COR-L47 (cell line): ENCODE data around the gene ZNF22.

Source experiments
- DNase-seq: peaks from one replicate; lab custom pipeline; 2025; lab: John Stamatoyannopoulos, UW

Gene ZNF22

DNA sequence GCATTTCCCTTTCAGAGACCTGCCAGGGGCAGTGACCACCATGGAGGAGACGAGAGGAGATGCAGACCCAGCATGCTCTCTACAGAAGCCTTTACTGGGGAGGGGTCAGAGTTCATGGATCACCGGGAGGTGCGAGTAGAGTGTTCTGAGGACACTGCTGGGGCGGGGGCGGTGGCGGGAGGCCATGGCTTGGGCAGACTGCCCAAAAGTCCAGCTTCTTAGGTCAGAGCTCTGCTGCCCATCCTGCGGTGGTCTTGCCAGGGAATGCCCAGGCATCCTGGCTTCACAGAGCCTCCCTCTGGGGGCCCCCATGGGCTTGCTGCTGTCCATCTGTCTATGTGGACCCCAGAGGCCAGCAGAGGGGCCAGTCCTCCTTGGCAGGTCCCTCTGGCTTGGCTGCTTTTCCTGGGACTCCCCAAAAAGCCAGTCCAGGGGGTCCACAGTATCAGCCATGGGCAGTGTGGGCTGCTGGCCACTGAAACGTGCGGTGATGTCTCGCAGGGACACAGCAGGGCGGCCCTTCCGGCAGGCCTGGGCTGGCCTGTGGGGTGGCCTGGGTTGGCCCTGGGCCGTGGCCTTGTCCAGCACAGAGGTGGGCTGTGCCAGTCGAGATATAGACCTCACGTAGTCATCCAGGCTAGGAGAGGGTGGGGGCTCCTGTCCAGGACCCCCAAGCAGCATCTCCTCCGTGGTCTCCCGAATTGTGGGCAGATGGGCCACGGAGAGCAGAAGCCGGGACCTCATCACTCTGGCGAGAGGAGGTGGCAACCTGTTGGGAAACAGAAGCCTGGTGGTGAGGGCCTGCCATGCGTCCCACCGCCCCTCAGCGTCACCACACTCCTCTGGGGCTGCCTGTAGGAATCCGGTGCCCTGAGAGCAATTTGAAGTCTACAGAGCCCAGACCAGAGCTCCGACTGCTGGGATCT lies 23.2 kb upstream of the ZNF22 start:
- DNase-seq = no peak

DNA sequence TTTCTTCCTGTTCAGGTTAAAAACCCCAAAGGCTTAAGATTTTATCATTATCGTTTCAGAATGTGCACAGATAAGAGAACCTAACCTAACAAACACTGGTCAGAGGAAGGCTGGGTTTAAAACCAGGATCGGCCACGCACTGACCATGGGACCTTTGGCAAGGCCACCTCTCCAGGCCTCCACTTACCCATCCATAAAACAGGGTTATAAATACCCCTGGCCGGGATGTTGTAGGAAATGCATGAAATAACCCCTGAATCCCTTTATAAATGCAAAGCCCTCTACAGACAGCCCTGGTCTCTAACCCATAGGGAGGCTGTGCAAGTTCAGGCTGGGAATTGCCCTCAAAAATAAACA lies 22.5 kb upstream of the ZNF22 start:
- DNase-seq = no peak

DNA sequence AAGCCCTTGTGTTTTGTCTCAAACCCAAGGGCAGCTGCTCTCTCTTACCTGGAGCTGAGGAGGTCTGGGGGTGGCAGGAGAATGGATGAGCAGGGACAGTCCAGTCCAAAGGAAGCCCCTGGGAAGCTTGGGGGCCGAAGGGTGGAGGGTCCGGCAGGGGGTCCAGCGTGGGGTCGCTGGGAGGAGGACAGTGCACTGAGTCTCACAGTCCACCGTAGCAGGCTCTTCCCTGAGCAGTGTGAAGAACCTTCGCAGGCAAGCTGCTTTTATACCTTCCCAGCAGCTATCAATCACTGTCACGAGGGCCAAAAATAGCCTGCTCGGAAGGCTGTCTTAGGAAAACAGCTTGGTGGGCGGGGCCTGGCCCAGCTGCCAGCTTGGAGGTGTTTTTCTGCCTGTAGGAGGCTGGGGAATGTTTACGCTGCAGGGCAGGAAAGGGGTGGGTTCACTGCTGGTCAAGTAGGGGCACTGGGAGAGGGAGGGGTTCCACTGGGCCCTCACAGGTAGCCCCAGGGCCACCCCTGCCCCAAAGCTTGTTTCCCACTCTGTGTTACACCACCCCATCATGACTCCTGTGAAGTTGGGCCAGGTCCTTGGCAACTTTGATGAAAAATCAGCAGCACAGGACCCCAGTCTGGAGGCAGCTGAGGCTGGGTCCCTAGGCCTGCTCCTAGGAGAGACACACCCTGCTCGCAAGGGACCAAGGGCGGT lies 22.0 kb upstream of the ZNF22 start, which contains the start of gene DEPP1:
Gene DEPP1, minus strand, starts transcription at position 240 of the 711 bp plus-strand sequence. CDS start 779 bp downstream, outside the sequence.
- DNase-seq = peak; percentile 85

DNA sequence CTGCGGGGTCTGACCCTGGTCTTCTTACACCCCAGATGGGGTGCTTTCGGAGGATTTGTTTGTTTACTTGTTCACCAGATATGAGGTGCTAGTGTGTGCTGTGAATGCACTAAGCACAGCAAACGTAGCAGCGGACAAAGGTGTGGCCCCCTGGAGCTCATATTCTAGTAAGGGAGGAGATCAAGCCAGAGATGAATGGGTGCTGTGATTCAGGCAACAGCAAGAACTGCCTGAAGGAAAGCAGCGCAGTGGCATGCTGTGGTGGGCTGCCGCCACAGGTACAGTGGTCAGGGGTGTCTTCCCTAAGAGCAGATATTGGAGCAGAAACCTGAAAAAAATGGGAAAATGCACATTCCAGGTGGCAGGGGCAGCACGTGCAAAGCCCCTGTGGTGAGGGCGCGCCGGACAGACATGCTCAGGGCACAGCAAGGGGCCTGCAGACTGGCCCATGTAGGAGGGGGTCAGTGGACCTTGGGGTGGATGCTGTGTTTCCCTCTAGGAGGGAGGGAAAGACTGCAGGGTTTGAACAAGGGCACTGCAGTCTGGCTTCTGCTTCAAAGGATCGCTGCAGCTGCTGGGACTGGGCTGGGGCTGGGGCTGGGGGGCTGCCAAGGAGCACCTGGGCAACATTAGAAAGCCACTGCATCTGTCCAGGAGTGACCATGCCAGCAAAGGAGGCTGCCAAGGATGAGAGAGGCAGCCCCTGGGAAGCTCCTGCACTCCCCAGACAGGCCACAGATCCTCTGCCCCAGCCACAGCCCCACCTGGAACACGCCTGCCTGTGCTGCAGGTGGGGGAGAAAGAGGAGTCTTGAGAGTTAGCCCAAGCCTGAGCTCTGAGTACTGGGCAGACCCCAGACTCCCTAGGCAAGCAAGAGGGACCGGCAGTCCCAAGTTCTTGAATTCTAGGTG lies 21.2 kb upstream of the ZNF22 start:
- no peak for DNase-seq

DNA sequence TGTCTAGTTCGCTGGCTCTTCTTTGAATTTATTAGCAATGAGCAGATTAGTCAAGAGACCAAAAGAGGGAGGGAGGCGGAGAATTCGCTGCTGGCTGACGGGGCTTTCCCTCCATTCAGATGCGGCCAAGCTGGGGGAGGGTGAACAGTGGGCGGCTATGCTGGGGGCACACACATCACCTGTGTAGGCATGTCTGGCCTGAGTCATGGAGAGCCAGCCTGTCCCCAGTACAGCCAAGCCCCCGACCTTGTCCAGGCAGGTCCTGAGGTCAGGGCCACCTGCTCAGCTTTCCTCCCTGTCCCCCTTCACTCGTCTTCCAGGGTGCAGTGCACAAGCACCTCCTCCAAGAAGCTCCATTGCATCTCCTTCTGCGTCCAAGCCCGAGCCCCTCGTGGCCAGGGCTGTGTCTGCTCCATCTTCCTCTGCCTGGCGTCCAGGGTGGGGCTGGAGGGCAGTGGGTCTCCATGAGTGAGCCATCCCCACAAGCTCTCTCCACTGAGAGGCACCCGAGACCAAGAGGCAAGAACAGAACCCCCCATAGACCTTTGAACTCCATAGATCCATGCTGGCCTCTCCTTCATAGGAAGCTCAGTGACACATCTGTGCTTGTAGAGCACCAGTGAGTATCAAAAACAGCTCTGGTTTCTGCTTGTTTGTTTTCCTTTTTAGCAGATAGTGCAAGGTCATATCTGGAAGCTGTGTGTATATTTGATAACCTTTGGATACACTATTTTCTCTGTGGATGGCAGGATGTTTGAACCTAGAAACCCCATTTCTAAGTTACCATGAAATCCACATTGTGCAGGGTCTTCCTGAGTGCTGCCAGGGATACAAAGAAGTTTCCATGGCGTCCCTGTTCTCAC lies 20.2 kb upstream of the ZNF22 start:
- no peak for DNase-seq

DNA sequence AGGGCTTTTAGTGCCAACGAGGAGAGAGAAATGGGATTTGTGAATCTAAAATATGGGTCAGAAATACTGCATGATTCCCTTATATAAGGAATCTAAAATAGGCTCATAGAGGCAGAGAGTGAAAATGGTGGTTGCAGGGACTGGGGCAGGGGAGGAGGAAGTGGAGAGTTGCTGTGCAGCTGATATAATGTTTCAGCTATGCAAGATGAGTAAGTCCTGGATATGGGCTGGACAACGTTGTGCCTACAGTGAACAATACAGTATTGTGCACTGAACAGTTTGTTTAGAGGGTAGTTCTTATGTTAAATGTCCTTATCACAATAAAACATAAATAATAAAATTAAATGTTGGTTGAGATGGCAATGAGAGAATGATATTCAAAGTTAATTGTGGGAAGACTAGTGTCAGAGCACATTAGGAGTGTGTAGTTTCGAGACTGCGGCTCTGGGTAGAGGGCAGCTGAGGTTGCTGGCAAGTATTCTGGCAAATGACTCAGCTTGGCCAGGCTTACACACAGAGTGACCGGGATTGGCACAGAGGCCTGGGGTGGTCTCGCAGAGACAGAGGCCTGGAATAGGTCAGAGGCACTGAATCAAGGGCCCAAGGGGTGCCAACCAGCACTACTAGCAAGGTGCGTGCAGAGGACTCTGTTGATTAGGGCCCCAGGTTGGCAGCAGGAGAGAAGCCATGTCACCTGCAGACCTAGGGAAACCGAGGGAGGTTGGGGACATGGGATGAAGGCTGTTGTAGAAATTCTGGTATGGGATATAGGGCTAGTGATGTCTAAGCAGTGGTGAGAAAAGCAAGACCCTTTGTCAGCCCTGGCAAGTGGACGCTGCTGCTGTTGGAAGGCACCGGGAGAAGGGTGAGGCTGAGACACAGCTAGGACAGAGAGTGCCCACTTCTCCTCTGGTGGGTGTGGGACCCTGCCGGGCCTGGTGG lies 19.3 kb upstream of the ZNF22 start:
- no peak for DNase-seq

DNA sequence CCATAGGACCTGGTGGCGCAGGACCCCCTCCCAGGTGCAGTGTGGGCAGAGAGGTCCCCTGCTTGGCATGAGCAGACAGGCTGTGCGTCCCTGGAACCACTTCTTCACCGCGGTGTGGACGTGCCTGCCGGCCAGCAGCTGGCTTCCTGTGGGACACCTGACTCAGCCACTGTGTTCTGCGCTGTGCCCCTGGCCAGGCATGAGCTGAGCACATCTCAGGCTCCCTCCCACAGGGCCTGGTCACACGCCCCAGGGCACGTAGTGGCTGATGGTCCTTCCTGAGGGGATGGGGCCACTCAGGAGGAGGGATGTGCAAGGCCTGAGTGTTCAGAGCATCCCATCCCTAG lies 18.6 kb upstream of the ZNF22 start:
- no peak for DNase-seq

DNA sequence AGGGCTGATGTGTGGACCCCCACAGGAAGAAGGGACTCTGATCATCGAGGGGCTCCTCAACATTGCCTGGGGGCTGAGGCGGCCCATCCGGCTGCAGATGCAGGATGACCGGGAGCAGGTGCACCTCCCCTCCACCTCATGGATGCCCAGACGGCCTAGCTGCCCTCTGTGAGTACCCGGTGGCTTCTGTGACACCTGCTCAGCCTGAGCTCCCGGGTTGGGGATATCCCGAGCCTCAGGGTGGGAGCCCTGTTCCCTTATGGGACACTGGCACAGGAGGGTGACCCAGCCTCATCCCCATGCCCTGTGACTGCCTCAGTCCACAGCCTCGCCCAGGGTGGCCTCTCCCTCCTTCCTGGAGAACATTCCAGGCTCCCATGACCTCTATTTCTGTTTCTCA lies 18.2 kb upstream of the ZNF22 start:
- DNase-seq = no peak

DNA sequence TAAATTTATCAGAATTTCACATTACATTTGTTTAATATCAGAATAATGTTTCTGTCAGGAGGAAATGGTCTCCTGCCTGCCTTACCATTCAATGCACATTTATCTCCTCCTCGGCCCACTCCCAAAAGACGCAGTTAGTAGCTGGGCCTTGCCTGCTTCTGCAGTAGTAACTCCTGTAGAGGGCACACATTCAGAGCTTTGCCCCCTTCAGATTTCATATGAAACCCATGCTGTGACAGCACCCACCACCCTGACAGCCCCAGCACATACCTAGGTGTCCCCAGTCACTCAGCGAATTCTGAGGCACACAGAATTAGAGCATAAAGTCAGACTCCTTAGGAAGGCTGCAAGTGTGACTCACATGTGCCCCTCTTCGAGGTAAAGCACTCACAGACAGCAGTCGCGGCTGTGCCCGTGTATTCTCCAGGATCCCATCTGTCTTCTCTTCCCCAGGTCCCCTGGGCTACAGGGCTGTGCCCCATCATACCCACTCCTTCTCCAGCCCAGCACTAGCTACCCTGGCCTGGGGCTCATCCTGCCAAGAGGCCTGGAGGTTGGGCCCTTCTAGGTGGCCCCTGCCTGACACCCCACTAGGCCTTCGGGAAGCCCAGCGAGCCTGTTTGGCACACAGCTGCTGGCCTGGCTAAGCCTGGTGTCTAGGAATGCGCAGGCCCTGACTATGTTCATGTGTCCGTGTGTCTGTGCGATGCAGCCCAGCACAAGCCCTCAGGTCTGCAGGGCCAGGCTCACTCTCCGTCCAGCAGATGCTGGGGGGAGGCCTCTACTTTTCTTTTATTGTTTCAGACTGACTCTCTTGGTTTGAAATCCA lies 17.4 kb upstream of the ZNF22 start:
- no peak for DNase-seq

DNA sequence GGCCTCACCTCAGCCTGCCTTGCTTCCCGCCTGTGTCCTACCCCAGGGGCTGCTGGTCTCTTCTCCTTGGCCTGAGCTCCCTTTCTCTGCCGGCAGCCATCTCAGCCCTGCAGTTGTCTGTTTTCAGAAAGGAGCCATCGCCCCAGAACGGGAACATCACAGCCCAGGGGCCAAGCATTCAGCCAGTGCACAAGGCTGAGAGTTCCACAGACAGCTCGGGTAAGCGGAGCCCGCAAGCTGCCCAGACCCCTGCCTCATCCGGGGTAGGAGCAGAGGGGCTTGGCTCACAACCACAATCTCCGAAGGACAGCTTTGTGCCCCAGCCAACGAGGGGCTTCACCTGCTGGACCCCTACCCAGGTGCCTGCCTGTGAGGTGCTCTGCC lies 16.8 kb upstream of the ZNF22 start:
- no peak for DNase-seq

DNA sequence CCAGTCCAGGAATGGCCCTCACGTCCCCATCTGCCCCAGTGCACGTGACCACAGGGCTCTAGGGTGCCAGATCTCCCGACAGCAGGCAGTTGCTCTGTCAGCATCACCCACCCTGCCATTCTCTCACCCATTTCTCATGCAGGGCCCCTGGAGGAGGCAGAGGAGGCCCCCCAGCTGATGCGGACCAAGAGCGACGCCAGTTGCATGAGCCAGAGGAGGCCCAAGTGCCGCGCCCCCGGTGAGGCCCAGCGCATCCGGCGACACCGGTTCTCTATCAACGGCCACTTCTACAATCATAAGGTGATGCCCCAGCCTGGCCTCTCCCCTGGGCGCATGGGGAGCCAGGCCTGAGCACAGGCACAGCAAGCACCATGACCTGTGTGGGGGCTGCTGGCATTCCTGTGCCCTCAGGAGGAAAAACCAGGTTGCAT lies 16.0 kb upstream of the ZNF22 start:
- no peak for DNase-seq

DNA sequence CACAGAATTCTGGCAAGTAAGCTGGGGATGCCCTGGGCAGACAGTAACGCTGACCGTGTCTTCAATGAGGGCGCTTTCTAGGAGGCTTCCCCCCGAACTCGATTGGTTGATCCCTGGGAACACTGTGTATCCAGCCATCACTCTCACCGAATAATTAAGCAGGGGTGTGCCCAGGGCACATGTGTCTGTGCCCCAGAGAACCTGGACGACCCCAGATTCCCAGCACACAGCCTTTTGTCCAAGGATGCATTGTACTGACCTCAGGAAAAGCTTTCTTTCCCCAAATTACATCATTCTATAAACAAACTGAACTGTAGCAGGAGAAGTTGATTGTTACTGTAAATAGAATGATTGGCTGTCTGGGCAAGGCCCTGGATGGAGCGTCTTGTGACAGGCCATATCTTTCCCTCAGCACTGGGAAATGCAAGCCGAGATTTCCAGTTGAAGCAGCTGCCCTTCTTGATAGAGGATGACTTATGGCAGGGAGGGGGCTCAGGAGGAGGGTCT lies 15.5 kb upstream of the ZNF22 start:
- no peak for DNase-seq

DNA sequence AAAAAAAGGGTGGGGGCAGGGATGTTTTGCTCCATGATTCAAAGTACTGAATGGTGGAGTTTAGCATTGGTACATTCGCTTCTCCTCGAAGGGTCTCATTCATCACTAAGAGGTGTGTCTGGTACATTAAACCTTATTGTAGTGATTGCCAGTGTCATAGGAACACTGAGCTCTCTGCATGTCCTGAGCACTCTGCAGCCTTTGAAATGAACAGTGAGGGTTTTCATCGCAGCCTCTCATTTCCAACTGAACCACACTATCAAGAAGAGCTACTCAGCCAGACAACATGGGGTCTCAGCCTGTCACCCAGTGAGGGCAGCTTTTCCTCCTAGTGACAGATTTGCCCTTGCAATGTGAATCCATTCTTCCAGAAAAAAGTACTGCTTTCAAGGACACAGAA lies 14.5 kb upstream of the ZNF22 start:
- no peak for DNase-seq

DNA sequence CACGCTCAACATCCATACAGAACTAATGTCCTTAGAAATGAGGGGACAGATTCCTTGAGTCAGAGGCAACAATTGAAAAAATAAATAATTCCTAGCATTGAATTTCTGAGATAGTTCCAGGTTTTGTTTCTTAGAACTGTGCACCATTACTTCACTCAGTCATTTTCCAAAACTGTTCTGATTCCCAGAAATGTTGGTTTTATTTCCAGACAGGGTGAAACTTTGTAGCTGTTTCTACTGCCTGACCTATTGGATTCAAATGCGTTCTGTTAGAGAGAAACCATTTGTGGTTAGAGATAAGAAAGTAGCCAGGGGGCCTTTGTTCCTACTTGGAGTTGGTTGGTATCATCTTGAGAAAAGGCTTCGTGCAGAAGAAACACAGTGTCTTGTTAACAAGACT lies 14.1 kb upstream of the ZNF22 start:
- no peak for DNase-seq

DNA sequence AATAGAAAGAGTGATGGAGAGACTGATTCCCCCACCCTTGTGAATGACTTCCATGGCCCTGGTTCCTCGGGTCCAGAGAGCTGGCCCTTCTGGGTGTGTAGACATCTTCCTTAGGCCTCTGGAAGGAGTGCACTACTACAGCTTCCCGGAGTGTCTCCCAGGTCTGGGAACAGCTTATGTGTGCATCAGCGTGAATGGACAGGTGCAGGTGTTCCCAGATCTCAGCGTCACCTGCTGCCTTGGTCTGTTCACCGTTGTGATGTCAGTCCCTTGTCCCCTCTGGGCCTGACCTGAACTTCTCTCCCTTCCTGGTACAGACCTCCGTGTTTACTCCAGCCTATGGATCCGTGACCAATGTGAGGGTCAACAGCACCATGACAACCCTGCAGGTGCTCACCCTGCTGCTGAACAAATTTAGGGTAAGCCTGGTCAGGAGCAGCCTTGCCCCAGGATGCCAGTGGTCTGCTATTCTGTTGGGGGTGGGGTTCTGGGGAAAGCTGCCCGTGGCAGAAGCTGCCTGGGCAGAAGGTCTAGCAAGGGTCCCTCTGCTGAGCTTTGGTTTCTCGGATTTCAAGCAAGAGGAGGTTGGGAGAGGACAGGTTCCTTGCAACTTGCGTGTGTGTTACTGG lies 11.7 kb upstream of the ZNF22 start:
- DNase-seq = no peak

DNA sequence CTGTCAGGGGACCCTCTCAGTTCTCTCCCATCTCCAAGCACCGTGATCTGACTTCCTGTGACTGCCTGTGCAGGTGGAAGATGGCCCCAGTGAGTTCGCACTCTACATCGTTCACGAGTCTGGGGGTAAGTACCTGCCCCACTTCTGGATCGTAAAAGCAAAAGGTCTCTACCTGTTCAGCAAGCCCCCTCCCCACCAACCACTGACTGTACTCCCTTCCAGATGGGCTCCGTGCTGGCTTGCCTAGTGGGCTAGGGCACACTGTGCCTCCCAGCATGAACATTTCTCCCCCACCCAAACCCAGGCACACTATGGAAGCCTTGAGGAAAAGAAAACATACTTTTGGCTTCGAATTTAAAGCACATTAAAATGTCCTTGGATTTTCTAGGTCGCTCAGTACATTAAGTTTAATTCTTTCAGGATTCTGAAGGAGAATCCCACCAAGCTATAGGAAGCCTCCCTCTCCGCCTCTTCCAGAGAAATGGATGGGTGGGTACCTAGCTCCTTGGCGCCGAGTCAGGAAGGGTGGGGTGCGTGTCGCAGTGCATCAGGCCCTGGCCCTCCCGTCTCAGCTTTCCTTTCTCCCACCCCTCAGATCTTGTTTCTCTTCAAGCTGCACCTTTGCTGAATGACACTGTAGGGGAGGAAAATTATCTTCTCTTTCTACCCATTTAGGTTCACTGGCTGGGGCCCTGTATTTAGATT lies 11.0 kb upstream of the ZNF22 start:
- DNase-seq = no peak

DNA sequence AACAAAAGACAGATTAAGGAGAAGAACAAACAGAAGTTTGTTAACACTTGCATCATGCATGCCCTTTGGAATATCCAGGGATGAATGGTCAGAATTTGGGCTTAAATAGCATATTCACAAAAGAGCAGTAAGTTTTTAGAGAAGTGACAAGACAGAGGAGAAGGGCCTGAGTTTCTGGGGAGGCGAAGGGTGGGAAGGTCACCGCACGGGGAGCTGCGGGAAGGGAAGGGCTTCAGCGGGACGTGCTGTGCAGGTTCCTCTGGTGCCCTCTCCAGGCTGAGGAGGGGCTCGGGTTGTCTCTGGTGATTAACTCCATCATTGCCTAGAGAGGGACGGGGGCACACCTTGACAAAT lies 10.4 kb upstream of the ZNF22 start:
- DNase-seq = peak; percentile 14

DNA sequence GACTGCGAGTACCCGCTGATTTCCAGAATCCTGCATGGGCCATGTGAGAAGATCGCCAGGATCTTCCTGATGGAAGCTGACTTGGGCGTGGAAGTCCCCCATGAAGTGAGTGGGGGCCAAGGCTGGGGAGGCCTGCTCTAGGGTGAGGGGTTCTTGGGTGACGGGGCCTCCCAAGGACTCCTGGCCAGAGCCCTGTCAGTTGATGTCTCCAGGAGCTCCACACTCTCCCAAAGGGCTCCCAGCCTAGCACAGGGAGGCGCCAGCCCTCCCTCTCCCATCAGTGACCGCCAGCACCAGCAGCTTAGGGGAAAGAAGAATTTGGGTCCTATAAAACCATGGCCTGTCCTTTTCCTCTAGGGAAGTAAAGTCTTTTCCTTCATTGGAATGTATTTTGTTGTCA lies 9.8 kb upstream of the ZNF22 start:
- no peak for DNase-seq
